ENCODE results near the gene EVL.

EVL gene

GRCh38 chr14:100116134-100116533, 50.9 kb downstream of the EVL start:
- no peak for DNase-seq (ENCODE audit: extremely low spot score)
- POLR2A ChIA-PET: no interaction called here
- CTCF ChIA-PET: interaction anchor here (2.7 kb wide), 1 partner anchor 8 kb away, joined by 14 read pairs; no protein-coding TSS in a partner anchor
- TF ChIP-seq L3MBTL2 (conservative IDR thresholded peaks at IDR 0.05) (no peak), SP1 (IDR thresholded peaks at IDR 0.05) (no peak), LEF1 (IDR thresholded peaks at IDR 0.05; ENCODE audit: borderline replicate concordance) (no peak), CTBP1 (IDR thresholded peaks at IDR 0.05; ENCODE audit: borderline replicate concordance) (no peak), FOXM1 (IDR thresholded peaks at IDR 0.05; ENCODE audit: borderline replicate concordance) (no peak), ELF4 (IDR thresholded peaks at IDR 0.05) (no peak)

- ChIA-PET POLR2A (no interaction called here), CTCF (interaction anchor here (2.7 kb wide), 1 partner anchor 9 kb away, joined by 14 read pairs; no protein-coding TSS in a partner anchor)
- TF ChIP-seq HDGF (IDR thresholded peaks at IDR 0.05; ENCODE audit: borderline replicate concordance) (no peak), NFRKB (IDR thresholded peaks at IDR 0.05) (no peak), FOXA1 (IDR thresholded peaks at IDR 0.05) (no peak), BHLHE40 (IDR thresholded peaks at IDR 0.05; ENCODE audit: borderline replicate concordance) (no peak), FOXM1 (IDR thresholded peaks at IDR 0.05; ENCODE audit: borderline replicate concordance) (no peak), LEF1 (IDR thresholded peaks at IDR 0.05; ENCODE audit: borderline replicate concordance) (no peak), PKNOX1 (IDR thresholded peaks at IDR 0.05) (no peak), ZNF384 (IDR thresholded peaks at IDR 0.05) (no peak), ARNT (IDR thresholded peaks at IDR 0.05) (no peak), CTBP1 (IDR thresholded peaks at IDR 0.05; ENCODE audit: borderline replicate concordance) (no peak), SUZ12 (IDR thresholded peaks at IDR 0.05) (no peak), FOXK2 (IDR thresholded peaks at IDR 0.05) (no peak), SP1 (IDR thresholded peaks at IDR 0.05) (no peak), TARDBP (IDR thresholded peaks at IDR 0.05) (no peak), L3MBTL2 (conservative IDR thresholded peaks at IDR 0.05) (no peak)
- no peak for DNase-seq (ENCODE audit: extremely low spot score)
These were observed 51.8 kb downstream of the EVL start for GRCh38 chr14:100117026-100117425.

- POLR2A ChIA-PET: interaction anchor here (0.6 kb wide), 1 partner anchor 13 kb away, joined by 4 read pairs; no protein-coding TSS in a partner anchor
- no peak for TF ChIP-seq HDGF (IDR thresholded peaks at IDR 0.05; ENCODE audit: borderline replicate concordance)
- CTCF ChIA-PET: interaction anchor here (2.7 kb wide), 1 partner anchor 10 kb away, joined by 14 read pairs; no protein-coding TSS in a partner anchor
- DNase-seq (ENCODE audit: extremely low spot score): no peak
These were observed 52.6 kb downstream of the EVL start for GRCh38 chr14:100117633-100118395.

GRCh38 chr14:100118396-100119011, 53.3 kb downstream of the EVL start:
- CTCF ChIA-PET: interaction anchor here (2.7 kb wide), 1 partner anchor 10 kb away, joined by 14 read pairs; no protein-coding TSS in a partner anchor
- no peak for DNase-seq (ENCODE audit: extremely low spot score)
- POLR2A ChIA-PET: interaction anchor here (0.6 kb wide), 1 partner anchor 14 kb away, joined by 4 read pairs; no protein-coding TSS in a partner anchor
- TF ChIP-seq ARNT (IDR thresholded peaks at IDR 0.05) (no peak), TARDBP (IDR thresholded peaks at IDR 0.05) (no peak), BHLHE40 (IDR thresholded peaks at IDR 0.05; ENCODE audit: borderline replicate concordance) (no peak), ELF4 (IDR thresholded peaks at IDR 0.05) (no peak), ZNF384 (IDR thresholded peaks at IDR 0.05) (no peak), NFRKB (IDR thresholded peaks at IDR 0.05) (no peak), L3MBTL2 (conservative IDR thresholded peaks at IDR 0.05) (no peak), FOXK2 (IDR thresholded peaks at IDR 0.05) (no peak), SUZ12 (IDR thresholded peaks at IDR 0.05) (no peak), CTBP1 (IDR thresholded peaks at IDR 0.05; ENCODE audit: borderline replicate concordance) (no peak), FOXA1 (IDR thresholded peaks at IDR 0.05) (no peak), HDGF (IDR thresholded peaks at IDR 0.05; ENCODE audit: borderline replicate concordance) (no peak), PKNOX1 (IDR thresholded peaks at IDR 0.05) (no peak), LEF1 (IDR thresholded peaks at IDR 0.05; ENCODE audit: borderline replicate concordance) (no peak), SP1 (IDR thresholded peaks at IDR 0.05) (no peak), FOXM1 (IDR thresholded peaks at IDR 0.05; ENCODE audit: borderline replicate concordance) (no peak)

GRCh38 chr14:100119251-100119650, 54.0 kb downstream of the EVL start:
- CTCF ChIA-PET: no interaction called here
- POLR2A ChIA-PET: no interaction called here
- TF ChIP-seq LEF1 (IDR thresholded peaks at IDR 0.05; ENCODE audit: borderline replicate concordance) (no peak), BHLHE40 (IDR thresholded peaks at IDR 0.05; ENCODE audit: borderline replicate concordance) (no peak), FOXK2 (IDR thresholded peaks at IDR 0.05) (no peak), TARDBP (IDR thresholded peaks at IDR 0.05) (no peak), FOXM1 (IDR thresholded peaks at IDR 0.05; ENCODE audit: borderline replicate concordance) (no peak), ZNF384 (IDR thresholded peaks at IDR 0.05) (no peak), ARNT (IDR thresholded peaks at IDR 0.05) (no peak), HDGF (IDR thresholded peaks at IDR 0.05; ENCODE audit: borderline replicate concordance) (no peak), SP1 (IDR thresholded peaks at IDR 0.05) (no peak), PKNOX1 (IDR thresholded peaks at IDR 0.05) (no peak)
- no peak for DNase-seq (ENCODE audit: extremely low spot score)
